Transverse colon (tissue), 4 donors: ENCODE measurements around the gene CD8B2. TPM values are rescaled to one million over a fixed set of nuclear protein-coding genes. Genes with fewer than 3 reads are reported as not detected.
"Not testable (repeated sequence)": the region's sequence is repeated elsewhere in the genome, so short reads cannot be mapped to it uniquely, and the experiment has no call there.

Experiments
- DNase-seq: peaks from one replicate; pipeline ENCODE4 v3.0.0-alpha.2; 2019
- H3K27ac ChIP-seq, 4 donors: fragments of 200-600 bp; sonication (generic); 2 replicates each; pipeline ENCODE4 v1.5.1; 2016 to 2018; ENCODE audit warnings: inconsistent platforms in 4 of 4
- H3K27me3 ChIP-seq: fragments of 200-600 bp; sonication (generic); 2 replicates; pipeline ENCODE4 v1.5.1; 2017; ENCODE audit warnings: inconsistent platforms
- H3K36me3 ChIP-seq, 4 donors: fragments of 200-600 bp; sonication (generic); 2 replicates each; pipeline ENCODE4 v1.5.1; 2017 to 2019; ENCODE audit warnings: inconsistent platforms in 4 of 4
- H3K4me1 ChIP-seq, 4 donors: fragments of 200-600 bp; sonication (generic); 2 replicates each; pipeline ENCODE4 v1.5.1; 2017 to 2020; ENCODE audit warnings: inconsistent platforms in 4 of 4
- H3K4me3 ChIP-seq, 4 donors: fragments of 200-600 bp; sonication (generic); 1 replicate in 1 of 4; 2 replicates in 3 of 4; pipeline versions ENCODE4 v1.5.1 to v1.6.1; 2017 to 2019; ENCODE audit warnings: inconsistent platforms in 4 of 4
- H3K9me3 ChIP-seq, 2 donors: fragments of 200-600 bp; sonication (generic); 2 replicates each; pipeline ENCODE4 v1.5.1; 2017 to 2019; ENCODE audit warnings: inconsistent platforms in 2 of 2
- CTCF ChIP-seq, 5 experiments: fragments of 200-600 bp in 3 of 5; fragments of 450-650 bp in 2 of 5; sonication (generic) in 3 of 5; IDR thresholded peaks; 1 replicate in 2 of 5; 2 replicates in 3 of 5; pipeline ENCODE4 v1.5.1; 2016 to 2017; ENCODE audit warnings: antibody characterized with exemption in 5 of 5, inconsistent platforms in 3 of 5, mild to moderate bottlenecking in 2 of 5, moderate library complexity in 1 of 5
- EP300 ChIP-seq: sonication (generic); formaldehyde crosslinking; IDR thresholded peaks from one replicate; pipeline ENCODE4 v1.6.1; 2017; ENCODE audit warnings: antibody characterized with exemption, low read depth
- POLR2A ChIP-seq: fragments of 450-650 bp; IDR thresholded peaks from one replicate; pipeline ENCODE4 v1.6.1; 2016; ENCODE audit warnings: antibody characterized with exemption, mild to moderate bottlenecking, moderate library complexity
- POLR2AphosphoS5 ChIP-seq, 3 donors: sonication (generic); formaldehyde crosslinking; IDR thresholded peaks; one replicate each; pipeline ENCODE4 v1.6.1; 2016; ENCODE audit warnings: antibody characterized with exemption in 3 of 3
- WGBS, 2 donors: methylation state at CpG; one replicate each; pipeline ENCODE4 v1.1.5; 2018; ENCODE audit warnings: low coverage in 1 of 2; 5-methylcytosine and 5-hydroxymethylcytosine counted together
- in situ Hi-C, 4 donors: fragments of 200-750 bp; cut with MboI; loops; one replicate each; pipeline versions ENCODE4 v1.15.0 to v1.15.1; 2017; ENCODE audit warnings: low sequenced_read_pairs in 3 of 4, low pct_ligation_motif_present in 1 of 4, low pct_unique_long_range_greater_than_20kb in 1 of 4
- intact Hi-C: fragments of 100-400 bp; cut with DNase I; formaldehyde crosslinking; loops from one replicate; pipeline ENCODE4 v1.15.1; 2023; ENCODE audit warnings: low total_unique reads
- total RNA-seq, 4 donors: library from RNA; depleted of rRNA; stranded (reverse); fragments of >200 nt; gene quantifications; one replicate each; pipeline ENCODE4 v1.1.0, GENCODE V29; 2016

The CD8B2 gene
- total RNA-seq, 4 donors from 2014 or later: not detected

GRCh38 chr2:106566050-106566449 is 78.9 kb downstream of the CD8B2 start:
- Histone ChIP-seq H3K9me3 (no peaks in the 10 kb centered on the region), H3K4me1 (peaks cover 4 to 16% (median 10%) of the 10 kb centered on the region in 4 donors), H3K4me3 (no peak overlapping the region), H3K27me3 (no peaks in the 10 kb centered on the region), H3K36me3 (no peaks in the 10 kb centered on the region), H3K27ac (no peak overlapping the region)
- no peak for DNase-seq
- TF ChIP-seq EP300 (no peak), POLR2AphosphoS5 (IDR thresholded peaks at IDR 0.05) (no peak), CTCF (IDR thresholded peaks at IDR 0.05) (no peak), POLR2A (no peak)
- in situ Hi-C loops (no loop called here), intact Hi-C loops (no loop called here)
- 56 to 68% methylated on average over 3 to 6 of the region's 6 CpGs for WGBS, 2 donors

- H3K27ac ChIP-seq, DNase-seq, H3K4me3 ChIP-seq, intact Hi-C loops, H3K9me3 ChIP-seq, H3K27me3 ChIP-seq, in situ Hi-C loops, H3K36me3 ChIP-seq: not testable (repeated sequence)
- H3K4me1 ChIP-seq: peaks cover 4 to 13% (median 8%) of the 10 kb centered on the region in 4 donors
These were observed 79.3 kb downstream of the CD8B2 start for GRCh38 chr2:106566484-106566883.

- Histone ChIP-seq H3K9me3 (no peaks in the 10 kb centered on the region), H3K27me3 (no peaks in the 10 kb centered on the region), H3K27ac (no peak overlapping the region), H3K36me3 (no peaks in the 10 kb centered on the region), H3K4me1 (no peaks in the 10 kb centered on the region), H3K4me3 (no peak overlapping the region)
- TF ChIP-seq EP300: no peak
- no peak for TF ChIP-seq CTCF (IDR thresholded peaks at IDR 0.05)
- TF ChIP-seq POLR2A: no peak
- no peak for TF ChIP-seq POLR2AphosphoS5 (IDR thresholded peaks at IDR 0.05)
- in situ Hi-C loops (no loop called here), intact Hi-C loops (no loop called here)
- DNase-seq: no peak
- WGBS, 2 donors: 43 to 66% methylated on average over 1 to 3 of the region's 3 CpGs
These were observed 83.2 kb downstream of the CD8B2 start for GRCh38 chr2:106570316-106570715.

Other genes starting within 250 kb of the CD8B2 start
- gene RGPD3, start 19.0 kb upstream of the CD8B2 start, total RNA-seq: under 1 TPM in 3 of 4 donors, not detected in 1; 0.41 to 0.75 (median 0.48) TPM